MM.1S (cell line): Measurements from ENCODE around the gene SOD3.

ENCODE experiments used
- CTCF ChIP-seq: fragments of 300-600 bp; sonication (generic); IDR thresholded peaks from 2 replicates; pipeline ENCODE4 v1.5.1; 2016; ENCODE audit warnings: antibody characterized with exemption, low read length, mixed read lengths
- EZH2 ChIP-seq: fragments of 300-600 bp; sonication (generic); optimal IDR thresholded peaks from 2 replicates; pipeline ENCODE3; 2017; ENCODE audit warnings: low read depth, mild to moderate bottlenecking, antibody characterized with exemption, low read length, mixed read lengths

GRCh38 chr4:24835696-24836095 is 40.3 kb downstream of the SOD3 start:
- TF ChIP-seq EZH2 (no peak), CTCF (no peak)
